ENCODE data around the gene TMC3. TPM values are rescaled to one million over a fixed set of nuclear protein-coding genes. Genes with fewer than 3 reads are reported as not detected.
A peak's percentile ranks its signal among the peaks of the same experiment; 100 is the strongest.

TMC3 gene
- total RNA-seq, 6 experiments from 2014 or later: 0.11 TPM; not detected in 5

DNA sequence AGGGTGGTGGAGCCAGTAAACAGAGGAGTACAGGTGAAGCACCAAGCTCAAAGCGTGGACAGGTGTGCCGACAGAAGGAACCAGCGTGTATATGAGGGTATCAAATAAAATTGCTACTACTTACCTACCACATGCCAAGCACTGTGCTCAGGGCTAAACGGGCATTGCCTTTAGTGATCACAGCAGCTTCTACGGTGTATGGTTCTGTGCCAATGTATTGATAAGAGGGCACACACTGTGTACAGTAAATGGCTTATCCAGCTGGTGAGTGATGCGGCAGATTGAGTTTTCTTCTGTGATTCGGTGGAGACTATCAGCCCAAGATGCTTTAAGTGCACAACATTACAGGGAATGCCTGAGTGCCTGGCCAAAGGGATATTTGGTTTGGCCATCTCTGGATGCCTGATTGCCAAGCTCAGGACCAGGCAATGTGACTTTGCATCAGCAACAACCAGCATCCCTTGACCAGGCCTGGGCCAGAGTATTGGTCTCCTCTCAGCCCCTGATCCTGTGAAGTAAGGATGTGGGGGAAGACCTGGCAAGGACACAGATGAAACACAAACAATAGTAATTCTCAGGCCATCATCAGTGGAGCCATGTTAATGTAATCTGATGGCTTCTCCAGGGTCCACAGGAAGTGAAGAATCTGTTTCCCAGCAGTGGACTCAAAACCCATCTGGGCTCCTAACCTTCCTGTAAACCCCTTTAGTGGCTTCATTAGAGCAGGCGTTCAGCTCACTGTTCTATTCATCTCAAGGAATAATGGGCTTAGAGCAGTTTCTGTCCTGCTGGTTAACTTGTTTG lies 64.2 kb downstream of the TMC3 start:
- H3K4me1 ChIP-seq: no peaks in the 10 kb centered on the region
- no peak overlapping the region for H3K4me3 ChIP-seq
- peak in 3 of 4 donors; percentile 22 to 49 (median 31) for ATAC-seq
- no peak for DNase-seq
- WGBS (ENCODE audit: insufficient coverage, low coverage, low lambda C conversion rate, missing lambda C conversion rate): 81% methylated on average over 3 of the region's 8 CpGs
- peaks cover 0 to 62% (median 22%) of the 10 kb centered on the region in 4 donors for H3K36me3 ChIP-seq
- H3K27me3 ChIP-seq: no peaks in the 10 kb centered on the region
- no peaks in the 10 kb centered on the region for H3K9me3 ChIP-seq
- no peak for TF ChIP-seq POLR2A (IDR thresholded peaks at IDR 0.05)
- no peak overlapping the region for H3K27ac ChIP-seq
- intact Hi-C loops (cut with DNase I): no loop called here

DNA sequence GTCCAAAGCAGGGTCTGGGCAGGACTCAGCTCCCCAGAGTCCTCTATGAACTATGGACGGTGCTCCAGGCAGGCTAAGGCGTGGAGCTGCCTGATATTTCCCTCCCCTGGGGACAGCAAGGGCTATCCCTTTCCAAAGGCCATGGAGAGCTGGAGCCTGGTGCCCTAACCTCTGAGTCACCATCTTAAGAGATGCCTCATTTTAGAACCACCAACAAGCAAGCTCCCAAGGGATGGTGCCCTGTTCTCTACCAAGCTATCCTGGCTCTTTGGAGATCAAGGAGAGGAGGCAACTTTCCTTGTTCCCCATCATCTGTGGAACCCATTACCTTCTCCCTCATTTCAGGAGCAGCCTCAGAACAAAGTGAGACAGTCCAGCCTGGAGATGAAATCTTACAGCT lies 65.8 kb downstream of the TMC3 start:
- TF ChIP-seq POLR2A (IDR thresholded peaks at IDR 0.05): no peak
- TF ChIP-seq, protein P1, sequence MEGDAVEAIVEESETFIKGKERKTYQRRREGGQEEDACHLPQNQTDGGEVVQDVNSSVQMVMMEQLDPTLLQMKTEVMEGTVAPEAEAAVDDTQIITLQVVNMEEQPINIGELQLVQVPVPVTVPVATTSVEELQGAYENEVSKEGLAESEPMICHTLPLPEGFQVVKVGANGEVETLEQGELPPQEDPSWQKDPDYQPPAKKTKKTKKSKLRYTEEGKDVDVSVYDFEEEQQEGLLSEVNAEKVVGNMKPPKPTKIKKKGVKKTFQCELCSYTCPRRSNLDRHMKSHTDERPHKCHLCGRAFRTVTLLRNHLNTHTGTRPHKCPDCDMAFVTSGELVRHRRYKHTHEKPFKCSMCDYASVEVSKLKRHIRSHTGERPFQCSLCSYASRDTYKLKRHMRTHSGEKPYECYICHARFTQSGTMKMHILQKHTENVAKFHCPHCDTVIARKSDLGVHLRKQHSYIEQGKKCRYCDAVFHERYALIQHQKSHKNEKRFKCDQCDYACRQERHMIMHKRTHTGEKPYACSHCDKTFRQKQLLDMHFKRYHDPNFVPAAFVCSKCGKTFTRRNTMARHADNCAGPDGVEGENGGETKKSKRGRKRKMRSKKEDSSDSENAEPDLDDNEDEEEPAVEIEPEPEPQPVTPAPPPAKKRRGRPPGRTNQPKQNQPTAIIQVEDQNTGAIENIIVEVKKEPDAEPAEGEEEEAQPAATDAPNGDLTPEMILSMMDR (IDR thresholded peaks at IDR 0.05): no peak
- Histone ChIP-seq H3K27ac (no peak overlapping the region), H3K9me3 (no peaks in the 10 kb centered on the region), H3K27me3 (no peaks in the 10 kb centered on the region), H3K4me1 (peaks cover 0 to 3% (median 0%) of the 10 kb centered on the region in 4 donors), H3K36me3 (peaks cover 0 to 48% (median 16%) of the 10 kb centered on the region in 4 donors), H3K4me3 (no peak overlapping the region)
- no CpG with 5 or more reads among the region's 2 CpGs for WGBS (ENCODE audit: insufficient coverage, low coverage, low lambda C conversion rate, missing lambda C conversion rate)
- intact Hi-C loops (cut with DNase I): no loop called here
- ATAC-seq: no peak
- DNase-seq: peak in 1 of 3 donors; percentile 40

DNA sequence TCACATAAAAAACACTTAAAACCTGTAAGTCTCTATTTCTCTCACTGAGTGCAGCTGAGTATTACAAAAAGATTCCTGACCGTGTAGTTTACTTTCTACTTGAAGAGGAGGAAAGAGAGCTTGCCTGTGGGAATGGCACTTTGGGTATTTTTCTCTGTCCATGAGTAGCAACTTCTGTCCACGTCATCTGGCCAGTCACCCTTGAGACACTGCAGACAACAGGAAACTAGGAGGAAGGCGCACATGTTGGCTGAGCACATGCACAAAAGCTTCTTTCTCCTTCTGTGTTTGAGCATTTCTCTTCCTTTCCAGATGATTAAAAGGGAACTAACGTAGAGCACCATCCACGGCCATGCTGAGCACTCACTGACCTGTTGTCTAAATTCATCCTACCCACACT lies 69.8 kb downstream of the TMC3 start:
- DNase-seq (peak in 1 of 3 donors; percentile 43), ATAC-seq (peak; percentile 5 to 26 (median 20))
- Histone ChIP-seq H3K4me1 (peaks cover 0 to 19% (median 7%) of the 10 kb centered on the region in 4 donors), H3K36me3 (peaks cover 0 to 35% (median 7%) of the 10 kb centered on the region in 4 donors), H3K27ac (peak overlapping the region in 2 of 3 donors; percentile 55 to 62), H3K9me3 (no peaks in the 10 kb centered on the region), H3K4me3 (no peak overlapping the region), H3K27me3 (no peaks in the 10 kb centered on the region)
- 41% methylated on average over 5 of the region's 5 CpGs for WGBS (ENCODE audit: insufficient coverage, low coverage, low lambda C conversion rate, missing lambda C conversion rate)
- no peak for TF ChIP-seq POLR2A (IDR thresholded peaks at IDR 0.05)
- TF ChIP-seq, protein P1 (IDR thresholded peaks at IDR 0.05): no peak
- intact Hi-C loops (cut with DNase I): no loop called here

DNA sequence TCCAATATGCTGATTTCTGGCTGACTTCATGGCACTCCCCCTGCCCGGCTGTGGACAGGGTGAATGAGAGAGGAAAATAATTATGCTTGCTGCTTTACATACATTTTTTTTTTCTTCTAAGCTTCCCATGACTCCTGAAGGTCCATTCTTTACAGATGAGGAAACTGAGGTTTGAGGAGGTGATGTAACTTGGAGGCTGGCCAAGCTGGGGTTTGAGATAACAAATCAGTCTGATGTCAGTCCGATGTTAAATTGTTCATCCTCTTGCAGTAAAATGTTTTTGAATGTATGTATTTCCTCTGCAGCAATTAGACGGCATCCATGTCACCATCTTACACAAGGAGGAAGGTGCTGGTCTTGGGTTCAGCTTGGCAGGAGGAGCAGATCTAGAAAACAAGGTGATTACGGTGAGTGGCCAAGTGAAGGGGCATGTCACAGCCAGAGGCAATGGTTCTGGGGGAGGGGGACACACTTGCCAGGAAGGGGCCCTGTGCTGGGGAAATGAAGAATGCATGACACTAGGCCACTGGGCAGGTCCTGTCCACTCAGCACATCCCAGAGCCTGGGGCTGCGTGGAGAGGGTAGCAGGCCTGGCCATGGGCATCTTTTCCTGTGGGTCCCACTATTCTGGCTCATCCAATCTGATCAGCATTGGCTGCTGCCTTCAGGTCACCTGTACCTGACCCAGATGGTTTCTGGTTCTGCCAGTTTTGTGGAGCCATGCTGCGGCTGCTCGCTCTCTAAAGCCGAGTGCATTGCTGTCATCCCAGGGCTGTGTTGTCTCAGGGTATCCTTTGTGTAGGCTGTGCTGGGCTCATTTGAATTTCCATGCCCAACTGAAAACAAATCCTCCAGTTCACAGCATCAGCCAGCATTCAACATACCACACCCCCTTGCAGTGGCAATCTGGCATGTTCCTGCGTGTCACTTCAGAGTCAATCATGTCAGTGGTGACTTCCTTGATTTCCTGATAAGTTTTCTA lies 70.5 kb downstream of the TMC3 start:
- intact Hi-C loops (cut with DNase I): no loop called here
- Histone ChIP-seq H3K4me3 (no peak overlapping the region), H3K27me3 (no peaks in the 10 kb centered on the region), H3K4me1 (peaks cover 0 to 24% (median 7%) of the 10 kb centered on the region in 4 donors), H3K27ac (peak overlapping the region in 2 of 3 donors; percentile 55 to 62), H3K36me3 (peaks cover 0 to 28% (median 4%) of the 10 kb centered on the region in 4 donors), H3K9me3 (no peaks in the 10 kb centered on the region)
- TF ChIP-seq, protein P1 (IDR thresholded peaks at IDR 0.05): no peak
- TF ChIP-seq POLR2A (IDR thresholded peaks at IDR 0.05): no peak
- WGBS (ENCODE audit: insufficient coverage, low coverage, low lambda C conversion rate, missing lambda C conversion rate): 45% methylated on average over 4 of the region's 9 CpGs
- ATAC-seq (no peak), DNase-seq (peak in 1 of 3 donors; percentile 33)
